H9 (cell line): ENCODE measurements around the gene KCNA3. TPM values are rescaled to one million over a fixed set of nuclear protein-coding genes. Genes with fewer than 3 reads are reported as not detected.

ENCODE experiments used
- DNase-seq: peaks from one replicate; pipeline ENCODE4 v3.0.0-alpha.2; 2017
- H2AFZ ChIP-seq: one replicate; pipeline ENCODE4 v1.6.1; 2013; ENCODE audit warnings: mild to moderate bottlenecking, low read length, control low read depth, moderate library complexity
- H2AK5ac ChIP-seq: 2 replicates; pipeline ENCODE4 v1.6.1; 2013; ENCODE audit warnings: low read length, control low read depth, mixed read lengths; ENCODE audit not compliant: insufficient read length
- H2BK120ac ChIP-seq: one replicate; pipeline ENCODE4 v1.6.1; 2013; ENCODE audit warnings: low read depth, mild to moderate bottlenecking, low read length, control low read depth, inconsistent platforms; ENCODE audit not compliant: poor library complexity, severe bottlenecking
- H2BK12ac ChIP-seq: 2 replicates; pipeline ENCODE4 v1.6.1; 2013; ENCODE audit warnings: low read length, control low read depth, mixed read lengths, low read depth; ENCODE audit not compliant: insufficient read length
- H2BK15ac ChIP-seq: 2 replicates; pipeline ENCODE4 v1.6.1; 2013; ENCODE audit warnings: low read depth, low read length, control low read depth
- H2BK20ac ChIP-seq: one replicate; pipeline ENCODE4 v1.6.1; 2013; ENCODE audit warnings: low read depth, mild to moderate bottlenecking, low read length, control low read depth, inconsistent platforms; ENCODE audit not compliant: poor library complexity, severe bottlenecking
- H2BK5ac ChIP-seq: 2 replicates; pipeline ENCODE4 v1.6.1; 2013; ENCODE audit warnings: low read length, control low read depth, mixed read lengths; ENCODE audit not compliant: insufficient read length
- H3K14ac ChIP-seq: 2 replicates; pipeline ENCODE4 v1.6.1; 2013; ENCODE audit warnings: low read length, control low read depth; ENCODE audit not compliant: insufficient read depth
- H3K18ac ChIP-seq: 2 replicates; pipeline ENCODE4 v1.6.1; 2013; ENCODE audit warnings: low read depth, mild to moderate bottlenecking, mixed read lengths, low read length, control low read depth; ENCODE audit not compliant: insufficient read length
- H3K23ac ChIP-seq: 2 replicates; pipeline ENCODE4 v1.6.1; 2013; ENCODE audit warnings: low read length, control low read depth, mixed read lengths, low read depth; ENCODE audit not compliant: insufficient read length
- H3K23me2 ChIP-seq: 2 replicates; pipeline ENCODE4 v1.6.1; 2013; ENCODE audit warnings: low read depth, mild to moderate bottlenecking, mixed read lengths, low read length, control low read depth; ENCODE audit not compliant: insufficient read length, poor library complexity, severe bottlenecking
- H3K27ac ChIP-seq: 2 replicates; pipeline ENCODE4 v1.5.1; 2013; ENCODE audit warnings: low read length, control low read depth, mixed read lengths, low read depth; ENCODE audit not compliant: insufficient read length
- H3K27me3 ChIP-seq: 2 replicates; pipeline ENCODE4 v1.6.1; 2013; ENCODE audit warnings: low read length, control low read depth, inconsistent platforms; ENCODE audit not compliant: insufficient read depth
- H3K4ac ChIP-seq: 2 replicates; pipeline ENCODE4 v1.6.1; 2013; ENCODE audit warnings: low read depth, mild to moderate bottlenecking, control low read depth, inconsistent platforms, low read length, moderate library complexity
- H3K4me1 ChIP-seq: 2 replicates; pipeline ENCODE4 v1.6.1; 2013; ENCODE audit warnings: low read length, control low read depth, inconsistent platforms; ENCODE audit not compliant: insufficient read depth
- H3K4me2 ChIP-seq: 2 replicates; pipeline ENCODE4 v1.6.1; 2013; ENCODE audit warnings: low read length, control low read depth, mixed read lengths; ENCODE audit not compliant: insufficient read length, insufficient read depth
- H3K56ac ChIP-seq: 2 replicates; pipeline ENCODE4 v1.6.1; 2013; ENCODE audit warnings: low read depth, mild to moderate bottlenecking, mixed read lengths, low read length, control low read depth; ENCODE audit not compliant: insufficient read length
- H3K79me1 ChIP-seq: 2 replicates; pipeline ENCODE4 v1.6.1; 2013; ENCODE audit warnings: low read depth, mild to moderate bottlenecking, moderate library complexity, low read length, control low read depth, inconsistent platforms; ENCODE audit not compliant: insufficient read depth, poor library complexity, severe bottlenecking
- H3K79me2 ChIP-seq: 2 replicates; pipeline ENCODE4 v1.6.1; 2013; ENCODE audit warnings: low read length, control low read depth, inconsistent platforms; ENCODE audit not compliant: insufficient read depth
- H3K9ac ChIP-seq: 2 replicates; pipeline ENCODE4 v1.6.1; 2013; ENCODE audit warnings: low read length, control low read depth, mixed read lengths; ENCODE audit not compliant: insufficient read length; ENCODE audit errors: extremely low read depth
- H3K9me3 ChIP-seq: one replicate; pipeline ENCODE4 v1.6.1; 2013; ENCODE audit warnings: low read depth, low read length, inconsistent platforms; ENCODE audit not compliant: control insufficient read depth
- H3T11ph ChIP-seq: one replicate; pipeline ENCODE4 v1.6.1; 2013; ENCODE audit warnings: mild to moderate bottlenecking, low read length, control low read depth, inconsistent platforms
- H4K20me1 ChIP-seq: one replicate; pipeline ENCODE4 v1.6.1; 2013; ENCODE audit not compliant: control insufficient read depth, insufficient read length, insufficient read depth
- H4K5ac ChIP-seq: 2 replicates; pipeline ENCODE4 v1.6.1; 2013; ENCODE audit warnings: low read depth, mild to moderate bottlenecking, mixed read lengths, low read length, control low read depth; ENCODE audit not compliant: insufficient read length
- H4K8ac ChIP-seq: replicated peaks from 2 replicates; pipeline ENCODE4 v1.6.1; 2013; ENCODE audit warnings: low read length, control low read depth, mixed read lengths, low read depth; ENCODE audit not compliant: insufficient read length
- H4K91ac ChIP-seq: 2 replicates; pipeline ENCODE4 v1.6.1; 2013; ENCODE audit warnings: low read depth, mild to moderate bottlenecking, moderate library complexity, mixed read lengths, low read length, control low read depth; ENCODE audit not compliant: insufficient read length
- H3K27ac Mint-ChIP-seq, 3 experiments: 2 replicates in 2 of 3; 3 replicates in 1 of 3; pipeline ENCODE4 v1.8.0; 2020 to 2021; ENCODE audit warnings: mixed read lengths in 3 of 3, mild to moderate bottlenecking in 1 of 3, moderate library complexity in 1 of 3
- H3K27me3 Mint-ChIP-seq: 2 replicates; pipeline ENCODE4 v1.8.0; 2021; ENCODE audit warnings: low read depth, mild to moderate bottlenecking, moderate library complexity, mixed read lengths
- H3K36me3 Mint-ChIP-seq, 3 experiments: 2 replicates in 2 of 3; 3 replicates in 1 of 3; pipeline ENCODE4 v1.8.0; 2020 to 2021; ENCODE audit warnings: low read depth in 3 of 3, mixed read lengths in 3 of 3; ENCODE audit not compliant: insufficient read depth in 1 of 3
- H3K4me1 Mint-ChIP-seq, 2 experiments: 2 replicates each; pipeline ENCODE4 v1.8.0; 2020; ENCODE audit warnings: mixed read lengths in 2 of 2
- H3K4me3 Mint-ChIP-seq, 2 experiments: 2 replicates in 1 of 2; 3 replicates in 1 of 2; pipeline ENCODE4 v1.8.0; 2020 to 2021; ENCODE audit warnings: mild to moderate bottlenecking in 2 of 2, mixed read lengths in 2 of 2, moderate library complexity in 1 of 2
- H3K9me3 Mint-ChIP-seq, 2 experiments: 2 replicates in 1 of 2; 3 replicates in 1 of 2; pipeline ENCODE4 v1.8.0; 2020; ENCODE audit warnings: mild to moderate bottlenecking in 2 of 2, mixed read lengths in 2 of 2, moderate library complexity in 1 of 2
- CTCF ChIP-seq: fragments of 200-600 bp; sonication (generic); conservative IDR thresholded peaks from 3 replicates; pipeline ENCODE4 v1.8.0; 2021; ENCODE audit warnings: antibody characterized with exemption, mild to moderate bottlenecking
- WGBS: extraction: QIAGEN DNeasy Blood & Tissue Kit; methylation state at CpG from one replicate; pipeline ENCODE4 v1.1.7; 2013; ENCODE audit warnings: missing lambda C conversion rate, low lambda C conversion rate, mixed read lengths; ENCODE audit not compliant: insufficient read length; ENCODE audit errors: extremely low coverage; 5-methylcytosine and 5-hydroxymethylcytosine counted together
- total RNA-seq: library from RNA; stranded (reverse); gene quantifications from 2 replicates; pipeline ENCODE4 v1.2.1, GENCODE V29; 2021

The KCNA3 gene
- total RNA-seq, 1 experiment from 2014 or later: 0.92 TPM

- Histone ChIP-seq H3K4ac (no peak overlapping the region), H3K23me2 (no peaks in the 10 kb centered on the region), H3K4me2 (no peak overlapping the region), H3K14ac (no peak overlapping the region), H2BK120ac (no peak overlapping the region), H3K56ac (no peak overlapping the region), H2AK5ac (no peak overlapping the region), H4K5ac (no peak overlapping the region), H2BK20ac (no peak overlapping the region), H2BK5ac (no peak overlapping the region), H3T11ph (no peak overlapping the region), H3K9ac (no peak overlapping the region), H2AFZ (no peak overlapping the region), H3K27me3 (no peaks in the 10 kb centered on the region), H4K91ac (no peak overlapping the region), H3K27ac (no peak overlapping the region), H3K9me3 (no peaks in the 10 kb centered on the region), H2BK15ac (no peak overlapping the region), H3K23ac (no peak overlapping the region), H4K20me1 (no peaks in the 10 kb centered on the region), H4K8ac (no peak overlapping the region), H2BK12ac (no peak overlapping the region), H3K79me2 (no peaks in the 10 kb centered on the region; the same call in 1 of the 2 replicates), H3K4me1 (no peaks in the 10 kb centered on the region), H3K79me1 (no peaks in the 10 kb centered on the region), H3K18ac (no peak overlapping the region)
- no peak for DNase-seq
- Mint-ChIP-seq H3K4me3 (no peak overlapping the region), H3K4me1 (peaks cover 10 to 16% of the 10 kb centered on the region in 2 experiments), H3K9me3 (no peaks in the 10 kb centered on the region), H3K27me3 (peaks cover 5% of the 10 kb centered on the region; the same call in 1 of the 2 replicates), H3K27ac (no peak overlapping the region; a peak in 1 of 7 replicates), H3K36me3 (no peaks in the 10 kb centered on the region; a peak in 1 of 7 replicates)
- no CpG with 5 or more reads among the region's 4 CpGs for WGBS
- TF ChIP-seq CTCF: no peak
These were observed 35.6 kb upstream of the KCNA3 start for GRCh38 chr1:110710314-110710713.
